H9 (cell line): ENCODE measurements around the gene HTR3D. TPM values are rescaled to one million over a fixed set of nuclear protein-coding genes. Genes with fewer than 3 reads are reported as not detected.

ENCODE experiments used
- DNase-seq: peaks from one replicate; pipeline ENCODE4 v3.0.0-alpha.2; 2017
- H2AFZ ChIP-seq: one replicate; pipeline ENCODE4 v1.6.1; 2013; ENCODE audit warnings: mild to moderate bottlenecking, low read length, control low read depth, moderate library complexity
- H2AK5ac ChIP-seq: 2 replicates; pipeline ENCODE4 v1.6.1; 2013; ENCODE audit warnings: low read length, control low read depth, mixed read lengths; ENCODE audit not compliant: insufficient read length
- H2BK120ac ChIP-seq: one replicate; pipeline ENCODE4 v1.6.1; 2013; ENCODE audit warnings: low read depth, mild to moderate bottlenecking, low read length, control low read depth, inconsistent platforms; ENCODE audit not compliant: poor library complexity, severe bottlenecking
- H2BK12ac ChIP-seq: 2 replicates; pipeline ENCODE4 v1.6.1; 2013; ENCODE audit warnings: low read length, control low read depth, mixed read lengths, low read depth; ENCODE audit not compliant: insufficient read length
- H2BK15ac ChIP-seq: 2 replicates; pipeline ENCODE4 v1.6.1; 2013; ENCODE audit warnings: low read depth, low read length, control low read depth
- H2BK20ac ChIP-seq: one replicate; pipeline ENCODE4 v1.6.1; 2013; ENCODE audit warnings: low read depth, mild to moderate bottlenecking, low read length, control low read depth, inconsistent platforms; ENCODE audit not compliant: poor library complexity, severe bottlenecking
- H2BK5ac ChIP-seq: 2 replicates; pipeline ENCODE4 v1.6.1; 2013; ENCODE audit warnings: low read length, control low read depth, mixed read lengths; ENCODE audit not compliant: insufficient read length
- H3K14ac ChIP-seq: 2 replicates; pipeline ENCODE4 v1.6.1; 2013; ENCODE audit warnings: low read length, control low read depth; ENCODE audit not compliant: insufficient read depth
- H3K18ac ChIP-seq: 2 replicates; pipeline ENCODE4 v1.6.1; 2013; ENCODE audit warnings: low read depth, mild to moderate bottlenecking, mixed read lengths, low read length, control low read depth; ENCODE audit not compliant: insufficient read length
- H3K23ac ChIP-seq: 2 replicates; pipeline ENCODE4 v1.6.1; 2013; ENCODE audit warnings: low read length, control low read depth, mixed read lengths, low read depth; ENCODE audit not compliant: insufficient read length
- H3K23me2 ChIP-seq: 2 replicates; pipeline ENCODE4 v1.6.1; 2013; ENCODE audit warnings: low read depth, mild to moderate bottlenecking, mixed read lengths, low read length, control low read depth; ENCODE audit not compliant: insufficient read length, poor library complexity, severe bottlenecking
- H3K27ac ChIP-seq: 2 replicates; pipeline ENCODE4 v1.5.1; 2013; ENCODE audit warnings: low read length, control low read depth, mixed read lengths, low read depth; ENCODE audit not compliant: insufficient read length
- H3K27me3 ChIP-seq: 2 replicates; pipeline ENCODE4 v1.6.1; 2013; ENCODE audit warnings: low read length, control low read depth, inconsistent platforms; ENCODE audit not compliant: insufficient read depth
- H3K4ac ChIP-seq: 2 replicates; pipeline ENCODE4 v1.6.1; 2013; ENCODE audit warnings: low read depth, mild to moderate bottlenecking, control low read depth, inconsistent platforms, low read length, moderate library complexity
- H3K4me1 ChIP-seq: 2 replicates; pipeline ENCODE4 v1.6.1; 2013; ENCODE audit warnings: low read length, control low read depth, inconsistent platforms; ENCODE audit not compliant: insufficient read depth
- H3K4me2 ChIP-seq: 2 replicates; pipeline ENCODE4 v1.6.1; 2013; ENCODE audit warnings: low read length, control low read depth, mixed read lengths; ENCODE audit not compliant: insufficient read length, insufficient read depth
- H3K56ac ChIP-seq: 2 replicates; pipeline ENCODE4 v1.6.1; 2013; ENCODE audit warnings: low read depth, mild to moderate bottlenecking, mixed read lengths, low read length, control low read depth; ENCODE audit not compliant: insufficient read length
- H3K79me1 ChIP-seq: 2 replicates; pipeline ENCODE4 v1.6.1; 2013; ENCODE audit warnings: low read depth, mild to moderate bottlenecking, moderate library complexity, low read length, control low read depth, inconsistent platforms; ENCODE audit not compliant: insufficient read depth, poor library complexity, severe bottlenecking
- H3K79me2 ChIP-seq: 2 replicates; pipeline ENCODE4 v1.6.1; 2013; ENCODE audit warnings: low read length, control low read depth, inconsistent platforms; ENCODE audit not compliant: insufficient read depth
- H3K9ac ChIP-seq: 2 replicates; pipeline ENCODE4 v1.6.1; 2013; ENCODE audit warnings: low read length, control low read depth, mixed read lengths; ENCODE audit not compliant: insufficient read length; ENCODE audit errors: extremely low read depth
- H3K9me3 ChIP-seq: one replicate; pipeline ENCODE4 v1.6.1; 2013; ENCODE audit warnings: low read depth, low read length, inconsistent platforms; ENCODE audit not compliant: control insufficient read depth
- H3T11ph ChIP-seq: one replicate; pipeline ENCODE4 v1.6.1; 2013; ENCODE audit warnings: mild to moderate bottlenecking, low read length, control low read depth, inconsistent platforms
- H4K20me1 ChIP-seq: one replicate; pipeline ENCODE4 v1.6.1; 2013; ENCODE audit not compliant: control insufficient read depth, insufficient read length, insufficient read depth
- H4K5ac ChIP-seq: 2 replicates; pipeline ENCODE4 v1.6.1; 2013; ENCODE audit warnings: low read depth, mild to moderate bottlenecking, mixed read lengths, low read length, control low read depth; ENCODE audit not compliant: insufficient read length
- H4K8ac ChIP-seq: replicated peaks from 2 replicates; pipeline ENCODE4 v1.6.1; 2013; ENCODE audit warnings: low read length, control low read depth, mixed read lengths, low read depth; ENCODE audit not compliant: insufficient read length
- H4K91ac ChIP-seq: 2 replicates; pipeline ENCODE4 v1.6.1; 2013; ENCODE audit warnings: low read depth, mild to moderate bottlenecking, moderate library complexity, mixed read lengths, low read length, control low read depth; ENCODE audit not compliant: insufficient read length
- H3K27ac Mint-ChIP-seq, 3 experiments: 2 replicates in 2 of 3; 3 replicates in 1 of 3; pipeline ENCODE4 v1.8.0; 2020 to 2021; ENCODE audit warnings: mixed read lengths in 3 of 3, mild to moderate bottlenecking in 1 of 3, moderate library complexity in 1 of 3
- H3K27me3 Mint-ChIP-seq: 2 replicates; pipeline ENCODE4 v1.8.0; 2021; ENCODE audit warnings: low read depth, mild to moderate bottlenecking, moderate library complexity, mixed read lengths
- H3K36me3 Mint-ChIP-seq, 3 experiments: 2 replicates in 2 of 3; 3 replicates in 1 of 3; pipeline ENCODE4 v1.8.0; 2020 to 2021; ENCODE audit warnings: low read depth in 3 of 3, mixed read lengths in 3 of 3; ENCODE audit not compliant: insufficient read depth in 1 of 3
- H3K4me1 Mint-ChIP-seq, 2 experiments: 2 replicates each; pipeline ENCODE4 v1.8.0; 2020; ENCODE audit warnings: mixed read lengths in 2 of 2
- H3K4me3 Mint-ChIP-seq, 2 experiments: 2 replicates in 1 of 2; 3 replicates in 1 of 2; pipeline ENCODE4 v1.8.0; 2020 to 2021; ENCODE audit warnings: mild to moderate bottlenecking in 2 of 2, mixed read lengths in 2 of 2, moderate library complexity in 1 of 2
- H3K9me3 Mint-ChIP-seq, 2 experiments: 2 replicates in 1 of 2; 3 replicates in 1 of 2; pipeline ENCODE4 v1.8.0; 2020; ENCODE audit warnings: mild to moderate bottlenecking in 2 of 2, mixed read lengths in 2 of 2, moderate library complexity in 1 of 2
- CTCF ChIP-seq: fragments of 200-600 bp; sonication (generic); conservative IDR thresholded peaks from 3 replicates; pipeline ENCODE4 v1.8.0; 2021; ENCODE audit warnings: antibody characterized with exemption, mild to moderate bottlenecking
- WGBS: extraction: QIAGEN DNeasy Blood & Tissue Kit; methylation state at CpG from one replicate; pipeline ENCODE4 v1.1.7; 2013; ENCODE audit warnings: missing lambda C conversion rate, low lambda C conversion rate, mixed read lengths; ENCODE audit not compliant: insufficient read length; ENCODE audit errors: extremely low coverage; 5-methylcytosine and 5-hydroxymethylcytosine counted together
- total RNA-seq: library from RNA; stranded (reverse); gene quantifications from 2 replicates; pipeline ENCODE4 v1.2.1, GENCODE V29; 2021

The HTR3D gene
- total RNA-seq, 1 experiment from 2014 or later, result not detected

GRCh38 chr3:184001761-184002160 is 29.8 kb upstream of the HTR3D start:
- no peak overlapping the region for H2AK5ac ChIP-seq
- Mint-ChIP-seq H3K4me1 (peaks cover 10% of the 10 kb centered on the region in 2 experiments), H3K27me3 (no peaks in the 10 kb centered on the region), H3K27ac (peak overlapping the region in 1 of 3 experiments; percentile 81; a peak in 3 of 7 replicates), H3K36me3 (peaks cover 0 to 11% (median 0%) of the 10 kb centered on the region in 3 experiments; a peak in 4 of 7 replicates), H3K4me3 (no peak overlapping the region), H3K9me3 (no peaks in the 10 kb centered on the region)
- no peak overlapping the region for H3K4me2 ChIP-seq
- no peak overlapping the region for H3T11ph ChIP-seq
- no peak overlapping the region for H3K23ac ChIP-seq
- H2BK20ac ChIP-seq, result no peak overlapping the region
- TF ChIP-seq CTCF, result no peak
- no peaks in the 10 kb centered on the region for H4K20me1 ChIP-seq
- H3K18ac ChIP-seq, result no peak overlapping the region
- no peak overlapping the region for H2BK5ac ChIP-seq
- H3K14ac ChIP-seq, result no peak overlapping the region
- no peak overlapping the region for H2BK15ac ChIP-seq
- H3K4ac ChIP-seq, result no peak overlapping the region
- no peaks in the 10 kb centered on the region for H3K79me2 ChIP-seq
- no peaks in the 10 kb centered on the region for H3K27me3 ChIP-seq
- no peak overlapping the region for H3K56ac ChIP-seq
- H2BK120ac ChIP-seq, result no peak overlapping the region
- H2AFZ ChIP-seq, result no peak overlapping the region
- no peak overlapping the region for H2BK12ac ChIP-seq
- H4K91ac ChIP-seq, result no peak overlapping the region
- H3K9me3 ChIP-seq, result no peaks in the 10 kb centered on the region
- H4K5ac ChIP-seq, result no peak overlapping the region
- no peak for DNase-seq
- H3K4me1 ChIP-seq, result no peaks in the 10 kb centered on the region
- H3K23me2 ChIP-seq, result no peaks in the 10 kb centered on the region
- no peaks in the 10 kb centered on the region for H3K79me1 ChIP-seq
- H3K27ac ChIP-seq, result no peak overlapping the region
- H3K9ac ChIP-seq, result no peak overlapping the region
- no CpG with 5 or more reads among the region's 3 CpGs for WGBS
- no peak overlapping the region for H4K8ac ChIP-seq
